CD14-positive monocyte (primary cell): ENCODE data around the gene HBG2. TPM values are rescaled to one million over a fixed set of nuclear protein-coding genes. Genes with fewer than 3 reads are reported as not detected.

Experiments used
- DNase-seq, 3 donors: peaks; one replicate each; pipeline ENCODE4 v3.0.0-alpha.2; 2011 to 2022
- H2AFZ ChIP-seq: 2 replicates; pipeline ENCODE4 v1.6.0; 2012; ENCODE audit warnings: mild to moderate bottlenecking, low read depth, low read length, inconsistent platforms; ENCODE audit not compliant: insufficient read depth, poor library complexity, severe bottlenecking
- H3K27ac ChIP-seq, 2 donors: 1 replicate in 1 of 2; 2 replicates in 1 of 2; pipeline ENCODE4 v1.5.1; 2012 to 2013; ENCODE audit warnings: low read length in 2 of 2, control low read depth in 1 of 2, inconsistent platforms in 1 of 2, low read depth in 1 of 2, mild to moderate bottlenecking in 1 of 2
- H3K27me3 ChIP-seq, 2 donors: one replicate each; pipeline versions ENCODE4 v1.6.0 to v1.6.1; 2011 to 2013; ENCODE audit warnings: low read length in 2 of 2; ENCODE audit not compliant: control insufficient read depth in 2 of 2, insufficient read depth in 2 of 2
- H3K36me3 ChIP-seq, 2 donors: replicated peaks in 1 of 2; 1 replicate in 1 of 2; 2 replicates in 1 of 2; pipeline versions ENCODE4 v1.5.1 to v1.6.1; 2012 to 2013; ENCODE audit warnings: low read length in 2 of 2, control low read depth in 1 of 2, inconsistent platforms in 1 of 2, mild to moderate bottlenecking in 1 of 2; ENCODE audit not compliant: insufficient read depth in 2 of 2, control insufficient read depth in 1 of 2
- H3K4me1 ChIP-seq, 2 donors: 1 replicate in 1 of 2; 2 replicates in 1 of 2; pipeline versions ENCODE4 v1.5.1 to v1.6.1; 2012 to 2013; ENCODE audit warnings: low read length in 2 of 2, control low read depth in 1 of 2, inconsistent platforms in 1 of 2, mild to moderate bottlenecking in 1 of 2, moderate library complexity in 1 of 2; ENCODE audit not compliant: insufficient read depth in 2 of 2, control insufficient read depth in 1 of 2
- H3K4me2 ChIP-seq: replicated peaks from 2 replicates; pipeline ENCODE3; 2012; ENCODE audit warnings: low read length, moderate library complexity, mild to moderate bottlenecking; ENCODE audit not compliant: poor library complexity, severe bottlenecking; ENCODE audit errors: extremely low read depth
- H3K4me3 ChIP-seq, 3 experiments: fragments of 200-600 bp in 1 of 3; sonication (generic) in 1 of 3; replicated peaks in 1 of 3; 1 replicate in 2 of 3; 2 replicates in 1 of 3; pipeline ENCODE4 v1.5.1; 2011 to 2013; ENCODE audit warnings: low read length in 3 of 3, mild to moderate bottlenecking in 3 of 3, control low read depth in 2 of 3, low read depth in 2 of 3, inconsistent platforms in 1 of 3, moderate library complexity in 1 of 3
- H3K79me2 ChIP-seq: 2 replicates; pipeline ENCODE4 v1.6.0; 2012; ENCODE audit warnings: mild to moderate bottlenecking, control low read depth, inconsistent platforms, low read length, moderate library complexity; ENCODE audit not compliant: insufficient read depth
- H3K9ac ChIP-seq: 2 replicates; pipeline ENCODE4 v1.6.0; 2017; ENCODE audit warnings: low read length, mild to moderate bottlenecking; ENCODE audit not compliant: insufficient read depth, poor library complexity, severe bottlenecking
- H3K9me3 ChIP-seq, 2 donors: replicated peaks in 1 of 2; 1 replicate in 1 of 2; 2 replicates in 1 of 2; pipeline versions ENCODE4 v1.5.1 to v1.6.1; 2012 to 2013; ENCODE audit warnings: low read length in 2 of 2, control low read depth in 1 of 2; ENCODE audit not compliant: control insufficient read depth in 1 of 2, insufficient read depth in 1 of 2
- H4K20me1 ChIP-seq: 2 replicates; pipeline ENCODE4 v1.6.0; 2012; ENCODE audit warnings: mild to moderate bottlenecking, low read length, control low read depth, moderate library complexity; ENCODE audit not compliant: insufficient read depth
- H3K27ac Mint-ChIP-seq, 7 donors: one replicate each; pipeline ENCODE4 v1.8.0; 2020; ENCODE audit warnings: mild to moderate bottlenecking in 7 of 7, mixed read lengths in 7 of 7, moderate library complexity in 6 of 7, inconsistent platforms in 2 of 7
- H3K27me3 Mint-ChIP-seq, 3 donors: one replicate each; pipeline ENCODE4 v1.8.0; 2021 to 2022; ENCODE audit warnings: low read depth in 3 of 3, mild to moderate bottlenecking in 3 of 3, mixed read lengths in 3 of 3, moderate library complexity in 3 of 3, inconsistent platforms in 1 of 3
- H3K36me3 Mint-ChIP-seq, 2 donors: one replicate each; pipeline ENCODE4 v1.8.0; 2020; ENCODE audit warnings: mixed read lengths in 2 of 2, inconsistent platforms in 1 of 2, mild to moderate bottlenecking in 1 of 2
- H3K4me1 Mint-ChIP-seq: one replicate; pipeline ENCODE4 v1.8.0; 2020; ENCODE audit warnings: mild to moderate bottlenecking, mixed read lengths
- H3K4me3 Mint-ChIP-seq, 2 donors: one replicate each; pipeline ENCODE4 v1.8.0; 2020; ENCODE audit warnings: mild to moderate bottlenecking in 2 of 2, mixed read lengths in 2 of 2, moderate library complexity in 1 of 2
- H3K9me3 Mint-ChIP-seq, 7 donors: one replicate each; pipeline ENCODE4 v1.8.0; 2020 to 2022; ENCODE audit warnings: mixed read lengths in 7 of 7, mild to moderate bottlenecking in 6 of 7, moderate library complexity in 6 of 7, inconsistent platforms in 2 of 7
- CTCF ChIP-seq: fragments of 200-600 bp; IDR thresholded peaks from one replicate; pipeline ENCODE4 v1.8.0; 2022; ENCODE audit warnings: antibody characterized with exemption, mild to moderate bottlenecking
- WGBS: methylation state at CpG from one replicate; pipeline ENCODE4 v1.1.5; 2013; ENCODE audit warnings: missing lambda C conversion rate; ENCODE audit not compliant: insufficient coverage; 5-methylcytosine and 5-hydroxymethylcytosine counted together
- intact Hi-C, 2 donors: fragments of 100-400 bp; cut with micrococcal nuclease; formaldehyde crosslinking; loops; one replicate each; pipeline versions ENCODE4 v1.15.0 to v1.15.1; 2023
- polyA plus RNA-seq, 3 donors: library from polyadenylated mRNA; depleted of rRNA in 1 of 3; unstranded in 2 of 3; stranded (reverse) in 1 of 3; fragments of 300-500 nt in 2 of 3; fragments of >200 nt in 1 of 3; fragmentation: Illumina TruSeq in 2 of 3; gene quantifications; 1 replicate in 2 of 3; 2 replicates in 1 of 3; pipeline ENCODE4 v1.2.3, GENCODE V29; 2012 to 2021

Gene HBG2
- polyA plus RNA-seq, 3 donors, result 5.1 TPM; not detected in 2

- Histone ChIP-seq H3K27me3 (no peaks in the 10 kb centered on the region), H3K36me3 (no peaks in the 10 kb centered on the region), H3K4me2 (no peak overlapping the region), H3K9me3 (no peaks in the 10 kb centered on the region), H3K9ac (no peak overlapping the region), H4K20me1 (no peaks in the 10 kb centered on the region), H3K4me1 (no peaks in the 10 kb centered on the region), H3K4me3 (no peak overlapping the region), H3K27ac (no peak overlapping the region), H2AFZ (no peak overlapping the region), H3K79me2 (no peaks in the 10 kb centered on the region)
- Mint-ChIP-seq H3K4me1 (no peaks in the 10 kb centered on the region), H3K27ac (no peak overlapping the region), H3K36me3 (no peaks in the 10 kb centered on the region), H3K9me3 (peaks cover 3 to 12% (median 7%) of the 10 kb centered on the region in 7 donors), H3K27me3 (peaks cover 0 to 2% (median 0%) of the 10 kb centered on the region in 3 donors), H3K4me3 (no peak overlapping the region)
- no peak for DNase-seq
- no CpG with 5 or more reads among the region's 6 CpGs for WGBS
- intact Hi-C loops, result no loop called here
- TF ChIP-seq CTCF, result no peak
Measured at GRCh38 chr11:5224538-5225479, 29.8 kb downstream of the HBG2 start.

GRCh38 chr11:5223686-5224085 lies 30.9 kb downstream of the HBG2 start:
- Mint-ChIP-seq H3K27me3 (peaks cover 0 to 2% (median 0%) of the 10 kb centered on the region in 3 donors), H3K9me3 (peaks cover 3 to 13% (median 7%) of the 10 kb centered on the region in 7 donors), H3K4me3 (no peak overlapping the region), H3K27ac (no peak overlapping the region), H3K36me3 (no peaks in the 10 kb centered on the region), H3K4me1 (no peaks in the 10 kb centered on the region)
- DNase-seq, result no peak
- no peak overlapping the region for H3K4me2 ChIP-seq
- H3K36me3 ChIP-seq, result no peaks in the 10 kb centered on the region
- intact Hi-C loops, result no loop called here
- 80% methylated on average over 1 of the region's 1 CpG for WGBS
- H3K79me2 ChIP-seq, result no peaks in the 10 kb centered on the region
- no peak for TF ChIP-seq CTCF
- no peaks in the 10 kb centered on the region for H3K9me3 ChIP-seq
- H3K9ac ChIP-seq, result no peak overlapping the region
- H2AFZ ChIP-seq, result no peak overlapping the region
- no peak overlapping the region for H3K27ac ChIP-seq
- no peaks in the 10 kb centered on the region for H3K27me3 ChIP-seq
- H4K20me1 ChIP-seq, result no peaks in the 10 kb centered on the region
- no peaks in the 10 kb centered on the region for H3K4me1 ChIP-seq
- no peak overlapping the region for H3K4me3 ChIP-seq
